Natural killer cell (primary cell): Measurements from ENCODE around the gene SLCO4A1. TPM values are rescaled to one million over a fixed set of nuclear protein-coding genes. Genes with fewer than 3 reads are reported as not detected.

Source experiments
- ATAC-seq, 3 donors: fragments of 150-1000 bp in 2 of 3; fragments of 200-7000 bp in 1 of 3; cut with Tn5 transposase; 1 replicate in 1 of 3; 2 replicates in 2 of 3; pipeline ENCODE4 v1.10.0; 2021; ENCODE audit warnings: mild to moderate bottlenecking in 2 of 3, moderate library complexity in 2 of 3
- DNase-seq, 2 donors: peaks; one replicate each; pipeline versions ENCODE4 v3.0.0 to v3.0.0-alpha.2; 2013 to 2021; ENCODE audit warnings: mixed read lengths in 1 of 2
- H3K27ac ChIP-seq: one replicate; pipeline ENCODE4 v1.5.1; 2013; ENCODE audit warnings: mild to moderate bottlenecking, low read length
- H3K27me3 ChIP-seq: one replicate; pipeline ENCODE4 v1.6.1; 2013; ENCODE audit warnings: low read length; ENCODE audit not compliant: control insufficient read depth, insufficient read depth
- H3K36me3 ChIP-seq: one replicate; pipeline ENCODE4 v1.6.1; 2013; ENCODE audit warnings: low read length; ENCODE audit not compliant: control insufficient read depth, insufficient read depth
- H3K4me1 ChIP-seq: one replicate; pipeline ENCODE4 v1.6.1; 2013; ENCODE audit warnings: low read length; ENCODE audit not compliant: control insufficient read depth, insufficient read depth
- H3K4me3 ChIP-seq: one replicate; pipeline ENCODE4 v1.5.1; 2013; ENCODE audit warnings: low read length
- H3K9me3 ChIP-seq: one replicate; pipeline ENCODE4 v1.6.1; 2013; ENCODE audit warnings: low read length; ENCODE audit not compliant: control insufficient read depth, insufficient read depth
- H3K27ac Mint-ChIP-seq, 2 donors: one replicate each; pipeline ENCODE4 v1.8.0; 2022; ENCODE audit warnings: mild to moderate bottlenecking in 2 of 2, mixed read lengths in 2 of 2, moderate library complexity in 1 of 2
- H3K27me3 Mint-ChIP-seq, 2 donors: one replicate each; pipeline ENCODE4 v1.8.0; 2022; ENCODE audit warnings: low read depth in 2 of 2, mixed read lengths in 2 of 2
- H3K36me3 Mint-ChIP-seq: one replicate; pipeline ENCODE4 v1.8.0; 2022; ENCODE audit warnings: mixed read lengths
- H3K4me1 Mint-ChIP-seq, 2 donors: one replicate each; pipeline ENCODE4 v1.8.0; 2022; ENCODE audit warnings: mixed read lengths in 2 of 2
- H3K4me3 Mint-ChIP-seq: one replicate; pipeline ENCODE4 v1.8.0; 2022; ENCODE audit warnings: mild to moderate bottlenecking, moderate library complexity, mixed read lengths
- H3K9me3 Mint-ChIP-seq, 2 donors: one replicate each; pipeline ENCODE4 v1.8.0; 2022; ENCODE audit warnings: mixed read lengths in 2 of 2
- WGBS: methylation state at CpG from one replicate; pipeline ENCODE4 v1.1.7; 2013; ENCODE audit warnings: missing lambda C conversion rate; ENCODE audit not compliant: insufficient coverage; 5-methylcytosine and 5-hydroxymethylcytosine counted together
- intact Hi-C: fragments of 100-400 bp; cut with micrococcal nuclease; formaldehyde crosslinking; loops from one replicate; pipeline ENCODE4 v1.14.2; 2022
- total RNA-seq, 4 donors: library from RNA; stranded (reverse); fragments of 120-200 nt in 1 of 4; gene quantifications; one replicate each; pipeline versions ENCODE4 v1.2.3 to v1.2.4, GENCODE V29; 2013 to 2022
- TF ChIP-seq, protein P1 (sequence below): fragments of 200-600 bp; IDR thresholded peaks from one replicate; pipeline ENCODE4 v1.8.0; 2022; ENCODE audit warnings: antibody characterized with exemption

Gene SLCO4A1
- total RNA-seq, 3 donors from 2014 or later (not counting 1 experiment from before 2014, with no cell fraction given), result 0.59 to 1.4 (median 1.1) TPM

DNA sequence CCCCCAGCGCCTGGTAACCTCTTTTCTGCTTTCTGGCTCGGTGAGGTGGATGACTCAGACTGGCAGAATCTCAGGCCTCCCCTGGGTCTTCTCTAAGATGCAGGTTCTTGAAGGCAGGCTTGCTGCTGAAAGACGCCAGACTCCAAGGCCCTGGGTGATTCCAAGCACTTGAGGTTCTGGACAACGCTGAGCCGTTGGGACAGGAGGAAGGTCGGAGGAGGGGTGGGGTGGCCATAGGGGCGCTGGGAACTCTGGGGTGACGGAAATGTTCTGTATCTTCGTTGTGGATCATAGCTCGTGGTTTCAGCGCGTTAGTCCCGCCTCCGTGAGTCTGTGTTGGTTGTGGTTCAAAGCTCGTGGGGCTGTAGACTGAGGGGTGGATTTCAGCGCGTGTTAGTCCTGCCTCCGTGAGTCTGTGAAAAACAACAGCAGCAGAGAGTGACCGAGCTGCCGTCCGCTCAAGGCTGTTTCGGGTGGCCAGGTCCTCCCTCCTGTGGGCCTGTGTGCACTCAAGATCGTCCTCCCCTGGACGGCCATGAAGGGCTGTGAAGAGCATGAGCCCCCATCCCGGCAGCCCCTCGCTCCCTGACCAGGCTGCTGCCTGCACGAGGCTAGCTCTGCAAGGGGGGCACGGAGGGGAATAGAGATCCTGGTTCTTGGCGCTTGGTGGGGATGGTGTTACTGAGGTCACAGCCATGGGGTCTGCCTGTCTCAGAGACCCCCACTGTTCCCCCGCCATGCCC is 74.1 kb downstream of the SLCO4A1 start:
- peak; percentile 26 to 75 for DNase-seq
- H3K27ac Mint-ChIP-seq, result peak overlapping the region; percentile 78 to 82
- peaks cover 27% of the 10 kb centered on the region for H3K4me1 ChIP-seq
- H3K4me3 Mint-ChIP-seq, result peak overlapping the region; percentile 72
- H3K4me1 Mint-ChIP-seq, result peaks cover 10 to 12% of the 10 kb centered on the region in 2 donors
- peaks cover under 1% of the 10 kb centered on the region for H3K36me3 Mint-ChIP-seq
- peak overlapping the region; percentile 55 for H3K27ac ChIP-seq
- H3K9me3 ChIP-seq, result peaks cover 3% of the 10 kb centered on the region
- no peaks in the 10 kb centered on the region for H3K36me3 ChIP-seq
- H3K9me3 Mint-ChIP-seq, result peaks cover 0 to 4% of the 10 kb centered on the region in 2 donors
- no peaks in the 10 kb centered on the region for H3K27me3 ChIP-seq
- intact Hi-C loops, result no loop called here
- TF ChIP-seq, protein P1, sequence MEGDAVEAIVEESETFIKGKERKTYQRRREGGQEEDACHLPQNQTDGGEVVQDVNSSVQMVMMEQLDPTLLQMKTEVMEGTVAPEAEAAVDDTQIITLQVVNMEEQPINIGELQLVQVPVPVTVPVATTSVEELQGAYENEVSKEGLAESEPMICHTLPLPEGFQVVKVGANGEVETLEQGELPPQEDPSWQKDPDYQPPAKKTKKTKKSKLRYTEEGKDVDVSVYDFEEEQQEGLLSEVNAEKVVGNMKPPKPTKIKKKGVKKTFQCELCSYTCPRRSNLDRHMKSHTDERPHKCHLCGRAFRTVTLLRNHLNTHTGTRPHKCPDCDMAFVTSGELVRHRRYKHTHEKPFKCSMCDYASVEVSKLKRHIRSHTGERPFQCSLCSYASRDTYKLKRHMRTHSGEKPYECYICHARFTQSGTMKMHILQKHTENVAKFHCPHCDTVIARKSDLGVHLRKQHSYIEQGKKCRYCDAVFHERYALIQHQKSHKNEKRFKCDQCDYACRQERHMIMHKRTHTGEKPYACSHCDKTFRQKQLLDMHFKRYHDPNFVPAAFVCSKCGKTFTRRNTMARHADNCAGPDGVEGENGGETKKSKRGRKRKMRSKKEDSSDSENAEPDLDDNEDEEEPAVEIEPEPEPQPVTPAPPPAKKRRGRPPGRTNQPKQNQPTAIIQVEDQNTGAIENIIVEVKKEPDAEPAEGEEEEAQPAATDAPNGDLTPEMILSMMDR, result no peak
- H3K27me3 Mint-ChIP-seq, result peaks cover 0 to 9% of the 10 kb centered on the region in 2 donors
- WGBS, result 39% methylated on average over 30 of the region's 30 CpGs
- peak; percentile 90 to 98 (median 93) for ATAC-seq
- no peak overlapping the region for H3K4me3 ChIP-seq

DNA sequence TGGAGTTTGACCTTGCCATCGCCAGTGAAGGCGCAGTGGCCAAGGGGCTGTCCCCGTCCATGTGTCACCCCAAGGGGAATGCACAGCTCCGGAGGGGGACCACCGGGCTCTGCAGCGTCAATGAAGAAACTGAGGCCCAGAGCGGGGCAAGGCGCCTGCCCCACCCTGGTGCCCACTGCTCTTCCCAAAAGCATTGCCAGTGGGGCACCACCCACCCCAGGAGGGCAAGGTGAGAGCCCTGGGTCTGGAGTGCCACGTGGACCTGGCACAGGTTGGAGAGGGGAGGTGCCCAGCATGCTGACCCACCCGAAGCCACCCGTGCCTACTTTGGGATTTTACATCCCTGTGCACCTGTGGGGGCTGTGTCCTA is 74.6 kb downstream of the SLCO4A1 start:
- Mint-ChIP-seq H3K4me1 (peaks cover 10 to 12% of the 10 kb centered on the region in 2 donors), H3K27me3 (peaks cover 0 to 9% of the 10 kb centered on the region in 2 donors), H3K27ac (peak overlapping the region in 1 of 2 donors; percentile 82), H3K4me3 (no peak overlapping the region), H3K36me3 (peaks cover 6% of the 10 kb centered on the region), H3K9me3 (peaks cover 2 to 9% of the 10 kb centered on the region in 2 donors)
- intact Hi-C loops, result no loop called here
- ATAC-seq (no peak), DNase-seq (no peak)
- H3K27ac ChIP-seq, result peak overlapping the region; percentile 55
- H3K36me3 ChIP-seq, result no peaks in the 10 kb centered on the region
- H3K4me1 ChIP-seq, result peaks cover 27% of the 10 kb centered on the region
- peaks cover 7% of the 10 kb centered on the region for H3K9me3 ChIP-seq
- TF ChIP-seq, protein P1, result no peak
- H3K4me3 ChIP-seq, result no peak overlapping the region
- no peaks in the 10 kb centered on the region for H3K27me3 ChIP-seq
- WGBS, result 93% methylated on average over 11 of the region's 11 CpGs

DNA sequence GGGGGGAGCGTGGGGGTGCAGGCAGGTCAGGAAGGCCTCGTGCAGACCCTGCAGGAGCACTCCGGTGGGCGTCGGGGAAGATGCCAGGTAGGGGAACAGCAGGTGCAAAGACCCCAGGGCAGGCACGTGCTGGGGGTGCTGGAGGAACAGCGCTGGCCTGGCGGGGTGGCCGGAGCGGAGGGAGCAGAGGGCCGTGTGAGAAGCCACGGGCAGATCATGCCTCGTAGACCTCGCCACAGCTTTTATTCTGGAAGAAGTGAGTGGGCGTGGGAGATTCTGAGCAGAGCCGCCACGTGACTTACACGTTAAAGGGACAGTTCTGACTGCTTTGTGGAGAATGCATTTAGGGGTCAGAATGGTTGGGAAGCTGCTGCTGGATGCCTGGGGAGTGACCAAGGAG is 75.6 kb downstream of the SLCO4A1 start:
- peaks cover 2 to 9% of the 10 kb centered on the region in 2 donors for H3K9me3 Mint-ChIP-seq
- peaks cover 7% of the 10 kb centered on the region for H3K9me3 ChIP-seq
- ATAC-seq (no peak), DNase-seq (no peak)
- no peak overlapping the region for H3K27ac ChIP-seq
- no peak overlapping the region for H3K4me3 ChIP-seq
- no peaks in the 10 kb centered on the region for H3K36me3 ChIP-seq
- H3K27me3 Mint-ChIP-seq, result peaks cover 0 to 13% of the 10 kb centered on the region in 2 donors
- WGBS, result 80% methylated on average over 18 of the region's 18 CpGs
- H3K4me3 Mint-ChIP-seq, result no peak overlapping the region
- TF ChIP-seq, protein P1, result no peak
- peaks cover 27% of the 10 kb centered on the region for H3K4me1 ChIP-seq
- no peak overlapping the region for H3K27ac Mint-ChIP-seq
- peaks cover 8% of the 10 kb centered on the region for H3K36me3 Mint-ChIP-seq
- H3K27me3 ChIP-seq, result no peaks in the 10 kb centered on the region
- H3K4me1 Mint-ChIP-seq, result peaks cover 10 to 12% of the 10 kb centered on the region in 2 donors
- intact Hi-C loops, result no loop called here
